ENCODE measurements around the gene AGBL1. TPM values are rescaled to one million over a fixed set of nuclear protein-coding genes. Genes with fewer than 3 reads are reported as not detected.

Gene AGBL1
- total and polyA plus RNA-seq, 2 donors (not counting 1 experiment from before 2014, with no cell fraction given), result not detected

DNA sequence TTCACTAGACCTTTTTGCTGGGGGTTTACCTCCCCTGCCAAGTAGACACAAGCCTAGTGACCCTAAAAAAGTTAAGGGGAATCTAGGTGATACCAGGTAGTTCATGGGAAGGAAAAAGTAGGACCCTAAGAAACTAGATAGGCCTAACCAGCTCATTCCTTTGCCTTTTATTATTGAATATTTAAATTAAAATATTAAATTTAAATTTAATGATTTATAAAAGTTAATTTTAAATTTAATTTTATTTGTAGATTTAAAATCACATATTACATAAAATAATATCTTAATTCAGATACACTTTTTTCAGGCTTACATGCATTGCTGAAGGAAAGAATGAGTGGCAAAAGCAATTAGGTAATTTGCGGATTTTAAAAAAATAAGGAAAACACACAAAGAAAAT, 584.9 kb downstream of the AGBL1 start:
- H3K36me3 ChIP-seq (replicated peaks in 1 of 2; ENCODE audit: control extremely low read depth in 1 of 2, control insufficient read depth in 1 of 2, extremely low read depth in 1 of 2, insufficient read depth in 2 of 2, low read length in 1 of 2), result no peaks in the 10 kb centered on the region
- no peaks in the 10 kb centered on the region for H3K4me1 ChIP-seq (ENCODE audit: control insufficient read depth in 2 of 2, insufficient read depth in 2 of 2, low read length in 2 of 2)
- no peaks in the 10 kb centered on the region for H4K20me1 ChIP-seq (ENCODE audit: control insufficient read depth, insufficient read depth, low read length, poor library complexity, severe bottlenecking)
- TF ChIP-seq CTCF (IDR thresholded peaks at IDR 0.05) (no peak), EZH2 (IDR thresholded peaks at IDR 0.05; ENCODE audit: borderline replicate concordance, insufficient read depth, low read depth, low read length, poor library complexity, severe bottlenecking) (no peak)
- no peak overlapping the region for H3K4me3 ChIP-seq (ENCODE audit: control extremely low read depth in 1 of 5, extremely low read depth in 1 of 5, insufficient read depth in 1 of 5, low read depth in 2 of 5, low read length in 4 of 5)
- no peaks in the 10 kb centered on the region for H3K79me2 ChIP-seq (ENCODE audit: control insufficient read depth, insufficient read depth, low read length)
- no peak overlapping the region for H3K9ac ChIP-seq (ENCODE audit: low read length)
- POLR2A ChIA-PET, result no interaction called here
- intact Hi-C loops (cut with micrococcal nuclease), result no loop called here
- no peak overlapping the region for H2AFZ ChIP-seq (ENCODE audit: insufficient read depth, low read depth, low read length, poor library complexity, severe bottlenecking)
- ATAC-seq (ENCODE audit: low read depth) (no peak), DNase-seq (no peak)
- Mint-ChIP-seq H3K27me3 (no peaks in the 10 kb centered on the region), H3K4me1 (no peaks in the 10 kb centered on the region), H3K27ac (no peak overlapping the region), H3K9me3 (ENCODE audit: insufficient read depth) (no peaks in the 10 kb centered on the region), H3K4me3 (no peak overlapping the region)
- CTCF ChIA-PET, result no interaction called here
- peaks cover 0 to 3% (median 0%) of the 10 kb centered on the region in 3 donors for H3K9me3 ChIP-seq (ENCODE audit: control extremely low read depth in 1 of 3, control insufficient read depth in 2 of 3, insufficient read depth in 1 of 3, low read length in 2 of 3)
- H3K27ac ChIP-seq (ENCODE audit: low read length in 2 of 2), result no peak overlapping the region
- H3K27me3 ChIP-seq (replicated peaks in 1 of 4; ENCODE audit: control extremely low read depth in 1 of 4, control insufficient read depth in 3 of 4, insufficient read depth in 4 of 4, low read length in 3 of 4), result no peaks in the 10 kb centered on the region
- WGBS (ENCODE audit: insufficient coverage), result no CpG with 5 or more reads among the region's 1 CpG
- H3K4me2 ChIP-seq (replicated peaks; ENCODE audit: low read depth, low read length, poor library complexity, severe bottlenecking), result no peak overlapping the region

DNA sequence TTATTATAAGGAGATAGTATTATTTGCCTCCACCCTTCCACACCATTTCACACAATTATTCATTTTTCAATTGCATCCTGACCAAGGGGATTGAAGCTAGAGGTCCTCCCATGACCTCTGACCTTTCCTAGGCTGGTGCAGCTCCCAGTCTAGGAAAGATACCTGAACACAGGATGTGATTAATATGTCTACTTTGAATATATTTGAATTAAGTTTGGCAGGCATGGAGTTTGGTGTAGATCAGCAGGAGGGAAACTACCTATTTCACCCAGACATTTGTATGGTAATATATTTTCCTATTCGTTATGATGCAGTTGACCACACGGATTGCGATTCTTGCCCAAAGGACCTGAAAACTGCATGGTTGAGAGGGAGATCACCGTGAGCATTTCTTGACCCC, 596.3 kb downstream of the AGBL1 start:
- Histone ChIP-seq H3K9me3 (ENCODE audit: control extremely low read depth in 1 of 3, control insufficient read depth in 2 of 3, insufficient read depth in 1 of 3, low read length in 2 of 3) (no peaks in the 10 kb centered on the region), H2AFZ (ENCODE audit: insufficient read depth, low read depth, low read length, poor library complexity, severe bottlenecking) (no peak overlapping the region), H3K27ac (ENCODE audit: low read length in 2 of 2) (no peak overlapping the region), H3K4me3 (ENCODE audit: control extremely low read depth in 1 of 5, extremely low read depth in 1 of 5, insufficient read depth in 1 of 5, low read depth in 2 of 5, low read length in 4 of 5) (no peak overlapping the region), H3K27me3 (replicated peaks in 1 of 4; ENCODE audit: control extremely low read depth in 1 of 4, control insufficient read depth in 3 of 4, insufficient read depth in 4 of 4, low read length in 3 of 4) (no peaks in the 10 kb centered on the region), H3K36me3 (replicated peaks in 1 of 2; ENCODE audit: control extremely low read depth in 1 of 2, control insufficient read depth in 1 of 2, extremely low read depth in 1 of 2, insufficient read depth in 2 of 2, low read length in 1 of 2) (no peaks in the 10 kb centered on the region), H3K79me2 (ENCODE audit: control insufficient read depth, insufficient read depth, low read length) (no peaks in the 10 kb centered on the region), H3K4me2 (replicated peaks; ENCODE audit: low read depth, low read length, poor library complexity, severe bottlenecking) (no peak overlapping the region), H3K4me1 (ENCODE audit: control insufficient read depth in 2 of 2, insufficient read depth in 2 of 2, low read length in 2 of 2) (no peaks in the 10 kb centered on the region), H4K20me1 (ENCODE audit: control insufficient read depth, insufficient read depth, low read length, poor library complexity, severe bottlenecking) (no peaks in the 10 kb centered on the region), H3K9ac (ENCODE audit: low read length) (no peak overlapping the region)
- Mint-ChIP-seq H3K4me1 (no peaks in the 10 kb centered on the region), H3K27ac (no peak overlapping the region), H3K9me3 (ENCODE audit: insufficient read depth) (no peaks in the 10 kb centered on the region), H3K4me3 (no peak overlapping the region), H3K27me3 (no peaks in the 10 kb centered on the region)
- no peak for ATAC-seq (ENCODE audit: low read depth)
- TF ChIP-seq CTCF (IDR thresholded peaks at IDR 0.05) (no peak), EZH2 (IDR thresholded peaks at IDR 0.05; ENCODE audit: borderline replicate concordance, insufficient read depth, low read depth, low read length, poor library complexity, severe bottlenecking) (no peak)
- intact Hi-C loops (cut with micrococcal nuclease), result no loop called here
- no CpG with 5 or more reads among the region's 4 CpGs for whole genome bisulfite sequencing (ENCODE audit: insufficient coverage)
- DNase-seq, result no peak
- CTCF ChIA-PET, result no interaction called here
- POLR2A ChIA-PET, result no interaction called here

Data from B cell (primary cell).